GM12801 (cell line): Measurements from ENCODE around the gene ECSCR.

Experiments
- TF ChIP-seq, protein P1 (sequence below): IDR thresholded peaks from one replicate; pipeline ENCODE4 v1.5.1; 2011; ENCODE audit warnings: control low read depth; ENCODE audit not compliant: insufficient read length; ENCODE audit errors: extremely low read depth

ECSCR gene

GRCh38 chr5:139439013-139439903 is 23.3 kb downstream of the ECSCR start, which contains the start of gene DNAJC18:
DNAJC18 (minus strand) TSS chr5:139439525; CDS start chr5:139439445, 80 bp downstream.
- TF ChIP-seq, protein P1, sequence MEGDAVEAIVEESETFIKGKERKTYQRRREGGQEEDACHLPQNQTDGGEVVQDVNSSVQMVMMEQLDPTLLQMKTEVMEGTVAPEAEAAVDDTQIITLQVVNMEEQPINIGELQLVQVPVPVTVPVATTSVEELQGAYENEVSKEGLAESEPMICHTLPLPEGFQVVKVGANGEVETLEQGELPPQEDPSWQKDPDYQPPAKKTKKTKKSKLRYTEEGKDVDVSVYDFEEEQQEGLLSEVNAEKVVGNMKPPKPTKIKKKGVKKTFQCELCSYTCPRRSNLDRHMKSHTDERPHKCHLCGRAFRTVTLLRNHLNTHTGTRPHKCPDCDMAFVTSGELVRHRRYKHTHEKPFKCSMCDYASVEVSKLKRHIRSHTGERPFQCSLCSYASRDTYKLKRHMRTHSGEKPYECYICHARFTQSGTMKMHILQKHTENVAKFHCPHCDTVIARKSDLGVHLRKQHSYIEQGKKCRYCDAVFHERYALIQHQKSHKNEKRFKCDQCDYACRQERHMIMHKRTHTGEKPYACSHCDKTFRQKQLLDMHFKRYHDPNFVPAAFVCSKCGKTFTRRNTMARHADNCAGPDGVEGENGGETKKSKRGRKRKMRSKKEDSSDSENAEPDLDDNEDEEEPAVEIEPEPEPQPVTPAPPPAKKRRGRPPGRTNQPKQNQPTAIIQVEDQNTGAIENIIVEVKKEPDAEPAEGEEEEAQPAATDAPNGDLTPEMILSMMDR, result no peak

GRCh38 chr5:139438707-139439012 is 23.9 kb downstream of the ECSCR start:
- TF ChIP-seq, protein P1, result no peak

DNA sequence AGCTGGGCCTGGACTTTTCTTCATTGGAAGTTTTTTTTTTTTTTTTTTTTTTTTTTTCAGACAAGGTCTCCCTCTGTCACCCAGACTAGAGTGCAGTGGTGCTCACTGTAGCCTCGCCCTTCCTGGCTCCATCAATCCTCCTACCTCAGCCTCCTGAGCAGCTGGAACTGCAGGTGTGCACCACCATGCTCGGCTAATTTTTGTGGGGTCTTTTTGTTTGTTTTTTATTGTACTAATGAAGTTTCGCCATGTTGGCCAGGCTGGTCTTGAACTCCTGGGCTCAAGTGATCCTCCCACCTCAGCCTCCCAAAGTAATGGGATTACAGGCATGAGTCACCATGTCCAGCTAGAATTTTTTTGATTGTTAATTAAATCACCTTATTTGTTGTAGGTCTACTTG is 26.9 kb downstream of the ECSCR start:
- TF ChIP-seq, protein P1, result no peak

DNA sequence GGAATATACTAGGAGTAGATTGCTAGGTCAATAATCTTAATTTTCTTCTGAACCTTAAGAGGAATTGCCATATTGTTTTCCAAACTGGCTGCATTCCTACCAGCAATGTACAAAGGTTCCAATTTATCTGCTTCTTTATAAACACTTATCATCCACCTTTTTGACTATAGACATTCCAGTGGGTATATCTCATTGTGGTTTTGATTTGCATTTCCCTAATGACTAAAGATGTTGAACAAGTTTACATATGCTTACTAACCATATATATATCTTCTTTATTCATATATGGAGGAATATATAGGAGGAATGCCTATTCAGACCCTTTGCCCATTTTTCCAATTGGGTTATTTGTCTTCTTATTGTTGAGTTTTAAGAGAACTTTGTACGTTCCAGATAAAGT is 30.8 kb downstream of the ECSCR start:
- TF ChIP-seq, protein P1, result no peak

DNA sequence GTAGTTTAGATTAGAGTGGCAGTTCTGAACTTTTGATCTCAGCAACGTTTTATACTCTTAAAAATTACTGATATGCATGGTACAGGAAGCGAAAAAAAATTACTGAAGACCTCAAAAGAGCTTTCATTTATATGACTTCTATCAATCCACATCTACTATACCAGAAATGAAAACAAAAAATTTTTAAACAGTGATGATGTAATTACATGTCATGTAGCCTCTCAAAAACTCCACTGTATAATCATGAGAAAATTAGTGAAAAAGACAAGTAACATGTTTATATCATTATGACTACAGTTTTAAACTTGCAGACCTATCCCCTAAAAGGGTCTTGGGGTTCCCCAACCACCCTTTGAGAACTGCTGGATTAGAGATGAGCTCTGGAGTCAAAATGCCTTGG is 32.5 kb downstream of the ECSCR start:
- TF ChIP-seq, protein P1, result no peak

GRCh38 chr5:139426203-139426885 is 36.2 kb downstream of the ECSCR start:
- TF ChIP-seq, protein P1, result no peak

GRCh38 chr5:139425497-139425896 is 37.0 kb downstream of the ECSCR start:
- TF ChIP-seq, protein P1, result no peak
